OCI-LY3 (cell line): ENCODE results near the gene USP20.
A peak's percentile ranks its signal among the peaks of the same experiment; 100 is the strongest.

Experiments used
- H2AFZ ChIP-seq: fragments of 200-600, 300-600 bp; shearing (Covaris generic); 2 replicates; pipeline ENCODE4 v1.6.0; 2014; ENCODE audit warnings: antibody characterized with exemption, low read depth, low read length
- H3K27ac ChIP-seq: fragments of 200-600, 300-600 bp; sonication (generic); 2 replicates; pipeline ENCODE4 v1.5.1; 2014; ENCODE audit warnings: mild to moderate bottlenecking, low read length, moderate library complexity, mixed read lengths
- H3K27me3 ChIP-seq: fragments of 200-600, 300-600 bp; sonication (generic); 2 replicates; pipeline ENCODE4 v1.6.1; 2014; ENCODE audit warnings: low read depth, low read length, mixed read lengths
- H3K36me3 ChIP-seq: fragments of 200-600, 300-600 bp; sonication (generic); replicated peaks from 2 replicates; pipeline ENCODE3; 2014; ENCODE audit warnings: low read depth, low read length, mixed read lengths
- H3K4me1 ChIP-seq: fragments of 300-600, 200-600 bp; sonication (generic); 2 replicates; pipeline ENCODE4 v1.6.1; 2014; ENCODE audit warnings: low read length, mixed read lengths
- H3K4me2 ChIP-seq: fragments of 200-600, 300-600 bp; sonication (generic); 2 replicates; pipeline ENCODE4 v1.6.1; 2014; ENCODE audit warnings: low read length, mixed read lengths
- H3K4me3 ChIP-seq: fragments of 300-600, 200-600 bp; sonication (generic); 2 replicates; pipeline ENCODE4 v1.5.1; 2014; ENCODE audit warnings: antibody characterized with exemption, mild to moderate bottlenecking, low read length, moderate library complexity
- H3K79me2 ChIP-seq: fragments of 300-600, 200-600 bp; shearing (Covaris generic); 2 replicates; pipeline ENCODE4 v1.6.1; 2014; ENCODE audit warnings: mild to moderate bottlenecking, low read length, mixed read lengths
- H3K9ac ChIP-seq: fragments of 300-600, 200-600 bp; shearing (Covaris generic); 2 replicates; pipeline ENCODE4 v1.6.0; 2014; ENCODE audit warnings: mild to moderate bottlenecking, low read length, moderate library complexity
- H3K9me3 ChIP-seq: fragments of 200-600, 300-600 bp; shearing (Covaris generic); 2 replicates; pipeline ENCODE4 v1.6.1; 2014; ENCODE audit warnings: low read length, mixed read lengths; ENCODE audit not compliant: insufficient read depth
- H4K20me1 ChIP-seq: fragments of 200-600, 300-600 bp; sonication (generic); 2 replicates; pipeline ENCODE4 v1.6.1; 2016; ENCODE audit warnings: low read length, mixed read lengths; ENCODE audit not compliant: insufficient read depth
- CTCF ChIP-seq: fragments of 200-600, 300-600 bp; sonication (generic); IDR thresholded peaks from 2 replicates; pipeline ENCODE4 v1.5.1; 2014; ENCODE audit warnings: antibody characterized with exemption, low read length, low read depth
- EZH2phosphoT487 ChIP-seq: fragments of 200-600 bp; shearing (Covaris generic); IDR thresholded peaks from 2 replicates; pipeline ENCODE4 v1.6.1; 2018; ENCODE audit warnings: antibody characterized with exemption, mixed run types, low read depth

The USP20 gene

DNA sequence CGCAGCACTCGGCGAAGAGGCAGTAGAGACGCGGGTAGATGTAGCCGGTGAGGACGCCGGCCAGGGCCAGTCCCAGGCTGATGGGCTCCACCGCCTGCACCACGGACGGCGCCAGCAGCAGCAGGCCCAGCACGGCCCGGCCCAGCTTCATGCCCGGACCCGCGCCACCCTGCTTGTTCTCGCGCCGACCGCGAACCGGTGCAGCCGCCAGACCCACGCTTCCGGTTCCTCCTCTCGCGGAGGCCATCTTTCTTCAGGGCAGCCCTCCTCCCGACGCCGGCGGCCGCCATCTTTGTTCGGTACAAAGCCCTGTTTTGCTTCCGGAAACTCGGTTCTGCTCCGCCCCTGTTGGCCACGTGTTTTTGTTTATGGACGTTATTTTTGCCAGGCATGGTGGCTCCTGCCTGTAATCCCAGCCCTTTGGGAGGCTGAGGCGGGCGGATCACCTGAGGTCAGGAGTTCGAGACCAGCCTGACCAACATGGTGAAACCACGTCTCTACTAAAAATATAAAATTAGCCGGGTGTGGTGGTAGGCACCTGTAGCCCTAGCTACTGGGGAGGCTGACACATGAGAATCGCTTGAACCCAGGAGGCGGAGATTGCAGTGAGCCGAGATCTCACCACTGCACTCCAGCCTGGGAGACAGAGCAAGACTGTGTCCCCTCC is 11.2 kb upstream of the USP20 start, which contains the start of gene TOR1A:
TSS of gene TOR1A (minus strand) at position 202 of the 667 bp plus-strand sequence. CDS start at position 151, 51 bp downstream.
- Histone ChIP-seq H3K27ac (peak within 1 kb of the TSS; percentile 45; the same call in 1 of the 2 replicates), H3K4me2 (peak within 1 kb of the TSS; percentile 99), H4K20me1 (no peaks in the 10 kb centered on the region), H3K27me3 (no peaks in the 10 kb centered on the region), H3K4me3 (peak within 1 kb of the TSS; percentile 93), H3K9me3 (no peaks in the 10 kb centered on the region), H3K36me3 (peaks cover 16% of the 10 kb centered on the region), H3K9ac (peak within 1 kb of the TSS; percentile 89), H2AFZ (peak within 1 kb of the TSS; percentile 41), H3K79me2 (peaks cover 26% of the 10 kb centered on the region), H3K4me1 (no peaks in the 10 kb centered on the region; the same call in 1 of the 2 replicates)
- TF ChIP-seq CTCF = no peak

- no peak for TF ChIP-seq EZH2phosphoT487
- Histone ChIP-seq H3K36me3 (peaks cover 15% of the 10 kb centered on the region), H3K9ac (no peak overlapping the region), H2AFZ (no peak overlapping the region), H3K9me3 (no peaks in the 10 kb centered on the region), H3K27ac (no peak overlapping the region), H3K27me3 (no peaks in the 10 kb centered on the region), H3K4me2 (no peak overlapping the region), H3K4me1 (no peaks in the 10 kb centered on the region; the same call in 1 of the 2 replicates), H3K4me3 (no peak overlapping the region), H3K79me2 (peaks cover 24% of the 10 kb centered on the region), H4K20me1 (no peaks in the 10 kb centered on the region)
Measured at GRCh38 chr9:129826344-129826743, 8.9 kb upstream of the USP20 start.

GRCh38 chr9:129826759-129827158 is 8.5 kb upstream of the USP20 start:
- Histone ChIP-seq H4K20me1 (no peaks in the 10 kb centered on the region), H3K36me3 (peaks cover 17% of the 10 kb centered on the region), H3K4me3 (no peak overlapping the region), H3K9me3 (no peaks in the 10 kb centered on the region), H3K4me1 (no peaks in the 10 kb centered on the region; the same call in 1 of the 2 replicates), H2AFZ (no peak overlapping the region), H3K9ac (no peak overlapping the region), H3K27me3 (no peaks in the 10 kb centered on the region), H3K79me2 (peaks cover 20% of the 10 kb centered on the region), H3K27ac (no peak overlapping the region), H3K4me2 (no peak overlapping the region)
- no peak for TF ChIP-seq CTCF
- no peak for TF ChIP-seq EZH2phosphoT487

- no peaks in the 10 kb centered on the region for H3K9me3 ChIP-seq
- no peak overlapping the region for H3K4me3 ChIP-seq
- H2AFZ ChIP-seq = no peak overlapping the region
- no peaks in the 10 kb centered on the region for H3K27me3 ChIP-seq
- H4K20me1 ChIP-seq = no peaks in the 10 kb centered on the region
- H3K9ac ChIP-seq = no peak overlapping the region
- H3K36me3 ChIP-seq = peaks cover 14% of the 10 kb centered on the region
- no peak overlapping the region for H3K27ac ChIP-seq
- H3K4me2 ChIP-seq = no peak overlapping the region
- TF ChIP-seq CTCF (no peak), EZH2phosphoT487 (no peak)
- no peaks in the 10 kb centered on the region for H3K4me1 ChIP-seq
- peaks cover 7% of the 10 kb centered on the region for H3K79me2 ChIP-seq
Measured at GRCh38 chr9:129828051-129828450, 7.2 kb upstream of the USP20 start.
